HG02981 (cell line): Measurements from ENCODE around the gene IL22RA2.
A peak's percentile ranks its signal among the peaks of the same experiment; 100 is the strongest.

Experiments used
- ATAC-seq: cut with Tn5 transposase; IDR thresholded peaks from one replicate; pipeline ENCODE4 v1.9.1; 2021; ENCODE audit warnings: mild to moderate bottlenecking, moderate library complexity; ENCODE audit not compliant: unreplicated experiment

IL22RA2 gene

GRCh38 chr6:137197684-137198645, 24.5 kb upstream of the IL22RA2 start:
- ATAC-seq, result no peak

- no peak for ATAC-seq
Observed at GRCh38 chr6:137193256-137194070, 20.0 kb upstream of the IL22RA2 start.

- no peak for ATAC-seq
Observed at GRCh38 chr6:137192821-137193220, 19.4 kb upstream of the IL22RA2 start.

- no peak for ATAC-seq
Observed at GRCh38 chr6:137191670-137192069, 18.2 kb upstream of the IL22RA2 start.

- ATAC-seq, result no peak
Observed at GRCh38 chr6:137191236-137191635, 17.8 kb upstream of the IL22RA2 start.

GRCh38 chr6:137190583-137191094, 17.2 kb upstream of the IL22RA2 start:
- no peak for ATAC-seq

- ATAC-seq, result no peak
Observed at GRCh38 chr6:137188855-137189254, 15.4 kb upstream of the IL22RA2 start.

GRCh38 chr6:137185290-137185689, 11.8 kb upstream of the IL22RA2 start:
- no peak for ATAC-seq

- ATAC-seq, result no peak
Observed at GRCh38 chr6:137182654-137183073, 9.2 kb upstream of the IL22RA2 start.

- ATAC-seq, result no peak
Observed at GRCh38 chr6:137181891-137182653, 8.6 kb upstream of the IL22RA2 start.

- ATAC-seq, result no peak
Observed at GRCh38 chr6:137177611-137178010, 4.2 kb upstream of the IL22RA2 start.

- ATAC-seq, result no peak
Observed at GRCh38 chr6:137176729-137177128, 3.3 kb upstream of the IL22RA2 start.

- no peak for ATAC-seq
Observed at GRCh38 chr6:137175868-137176245, 2.4 kb upstream of the IL22RA2 start.

GRCh38 chr6:137175157-137175867, 1.9 kb upstream of the IL22RA2 start:
- ATAC-seq, result no peak

- no peak for ATAC-seq
Observed at GRCh38 chr6:137172734-137173431, 561 bp downstream of the IL22RA2 start.

GRCh38 chr6:137171824-137172733, 1.4 kb downstream of the IL22RA2 start:
- ATAC-seq, result peak; percentile 55

GRCh38 chr6:137171053-137171374, 2.4 kb downstream of the IL22RA2 start:
- no peak for ATAC-seq

- ATAC-seq, result no peak
Observed at GRCh38 chr6:137170266-137171052, 3.0 kb downstream of the IL22RA2 start.
